K562 (cell line): Measurements from ENCODE around the gene KRT33B. TPM values are rescaled to one million over a fixed set of nuclear protein-coding genes. Genes with fewer than 3 reads are reported as not detected.

Experiments
- ATAC-seq: fragments of 200-7000 bp; cut with Tn5 transposase; 3 replicates; pipeline ENCODE4 v1.9.1; 2020; ENCODE audit warnings: moderate library complexity
- BruUV-seq: library from RNA; stranded (reverse); fragments of 400-500 nt; replicated peaks from 2 replicates; lab custom pipeline; 2021; lab: Mats Ljungman, UMichigan
- CTCF ChIA-PET: fragments of 300-600 bp; formaldehyde crosslinking; extraction: SDS; loops from one replicate; lab custom pipeline; 2021; ENCODE audit warnings: low intra/inter-chr PET ratio; lab: Yijun Ruan, JAX
- POLR2A ChIA-PET: fragments of 300-600, 350-650 bp; sonication (Branson Sonifier 250); formaldehyde crosslinking; extraction: SDS; loops from one replicate; lab custom pipeline; 2021; ENCODE audit warnings: antibody characterized with exemption, inconsistent platforms; lab: Yijun Ruan, JAX
- DNase-seq, 4 experiments: peaks; one replicate each; pipeline versions ENCODE4 v3.0.0 to v3.0.0-alpha.2; 2011 to 2018; ENCODE audit warnings: low spot score in 3 of 4, mixed read lengths in 3 of 4; ENCODE audit errors: extremely low read depth in 1 of 4
- FAIRE-seq: peaks from 2 replicates; lab custom pipeline; 2011; peaks lifted over from hg19 to GRCh38; lab: Jason Lieb, UNC
- H2AFZ ChIP-seq: 2 replicates; pipeline ENCODE4 v1.6.0; 2011; ENCODE audit warnings: low read depth, low read length, control low read depth, inconsistent platforms
- H3K27ac ChIP-seq: fragments of 200-600 bp; 3 replicates; pipeline ENCODE4 v1.8.0; 2011; ENCODE audit warnings: low read depth, mild to moderate bottlenecking, control low read depth, inconsistent platforms, low read length, moderate library complexity, mixed read lengths; ENCODE audit errors: extremely low read depth
- H3K27me3 ChIP-seq, 2 experiments: fragments of 300-600 bp in 1 of 2; 2 replicates in 1 of 2; 3 replicates in 1 of 2; pipeline versions ENCODE4 v1.6.0 to v1.8.0; 2011; ENCODE audit warnings: inconsistent platforms in 2 of 2, low read length in 2 of 2, mild to moderate bottlenecking in 1 of 2, mixed read lengths in 1 of 2, moderate library complexity in 1 of 2; ENCODE audit not compliant: control insufficient read depth in 2 of 2, insufficient read depth in 2 of 2
- H3K36me3 ChIP-seq: fragments of 300-600 bp; 3 replicates; pipeline ENCODE4 v1.8.0; 2011; ENCODE audit warnings: mild to moderate bottlenecking, low read length, inconsistent platforms; ENCODE audit not compliant: control insufficient read depth, insufficient read depth
- H3K4me1 ChIP-seq, 2 experiments: fragments of 200-600 bp in 1 of 2; replicated peaks in 1 of 2; 2 replicates in 1 of 2; 3 replicates in 1 of 2; pipeline versions ENCODE4 v1.5.1 to v1.8.0; 2011; ENCODE audit warnings: inconsistent platforms in 2 of 2, low read length in 2 of 2, mild to moderate bottlenecking in 1 of 2, mixed read lengths in 1 of 2, moderate library complexity in 1 of 2; ENCODE audit not compliant: control insufficient read depth in 2 of 2, insufficient read depth in 2 of 2
- H3K4me2 ChIP-seq: 2 replicates; pipeline ENCODE4 v1.6.1; 2011; ENCODE audit warnings: low read length, control low read depth, inconsistent platforms, mixed read lengths; ENCODE audit not compliant: insufficient read depth
- H3K4me3 ChIP-seq: fragments of 200-600 bp; sonication (generic), shearing (Covaris generic); 2 replicates; pipeline ENCODE4 v1.5.1; 2016; ENCODE audit warnings: control low read depth, inconsistent platforms
- H3K79me2 ChIP-seq: fragments of 200-600 bp; 3 replicates; pipeline ENCODE4 v1.8.0; 2011; ENCODE audit warnings: low read length, inconsistent platforms; ENCODE audit not compliant: control insufficient read depth, insufficient read depth
- H3K9ac ChIP-seq, 2 experiments: 2 replicates each; pipeline versions ENCODE4 v1.6.0 to v1.6.1; 2011; ENCODE audit warnings: low read depth in 2 of 2, low read length in 2 of 2, control low read depth in 1 of 2, inconsistent platforms in 1 of 2, mild to moderate bottlenecking in 1 of 2, mixed read lengths in 1 of 2; ENCODE audit not compliant: insufficient read depth in 1 of 2
- H3K9me1 ChIP-seq: one replicate; pipeline ENCODE4 v1.6.0; 2011; ENCODE audit warnings: inconsistent platforms, mild to moderate bottlenecking, low read length, moderate library complexity; ENCODE audit not compliant: control insufficient read depth, insufficient read depth
- H3K9me3 ChIP-seq: replicated peaks from 2 replicates; pipeline ENCODE4 v1.5.1; 2011; ENCODE audit warnings: low read depth, low read length, inconsistent platforms; ENCODE audit not compliant: control insufficient read depth, insufficient read depth
- H4K20me1 ChIP-seq: replicated peaks from 2 replicates; pipeline ENCODE4 v1.6.1; 2011; ENCODE audit warnings: low read length, inconsistent platforms, mixed read lengths; ENCODE audit not compliant: control insufficient read depth, insufficient read depth
- CBX1 ChIP-seq: sonication (generic); IDR thresholded peaks from 2 replicates; pipeline ENCODE4 v1.6.1; 2016; ENCODE audit warnings: antibody characterized with exemption, low read depth, mild to moderate bottlenecking
- CEBPB ChIP-seq: fragments of 450-650 bp; IDR thresholded peaks from 2 replicates; pipeline ENCODE4 v1.6.1; 2016; ENCODE audit warnings: missing genetic modification characterization, missing compliant biosample characterization
- CHCHD3 ChIP-seq: fragments of 250-450 bp; sonication (Bioruptor Pico); IDR thresholded peaks from 2 replicates; pipeline ENCODE4 v2.1.2; 2022; ENCODE audit warnings: mild to moderate bottlenecking
- MTA1 ChIP-seq: fragments of 450-650 bp; IDR thresholded peaks from 2 replicates; pipeline ENCODE4 v1.6.1; 2017; ENCODE audit warnings: borderline replicate concordance
- NR2F6 ChIP-seq: fragments of 450-650 bp; formaldehyde crosslinking; IDR thresholded peaks from 2 replicates; pipeline ENCODE4 v1.4.0; 2020; ENCODE audit warnings: mild to moderate bottlenecking
- PML ChIP-seq: IDR thresholded peaks from 2 replicates; pipeline ENCODE4 v1.6.1; 2012; ENCODE audit warnings: low read length, inconsistent platforms
- SIN3B ChIP-seq: fragments of 450-650 bp; IDR thresholded peaks from 2 replicates; pipeline ENCODE4 v1.6.1; 2017; ENCODE audit warnings: low read depth, mild to moderate bottlenecking, moderate library complexity
- SMARCA5 ChIP-seq: fragments of 450-650 bp; IDR thresholded peaks from 2 replicates; pipeline ENCODE4 v1.6.1; 2016
- SRSF9 ChIP-seq: fragments of 200-400 bp; formaldehyde crosslinking; IDR thresholded peaks from 2 replicates; pipeline ENCODE4 v1.6.1; 2017; ENCODE audit warnings: low read depth, low read length, borderline replicate concordance
- ZFP91 ChIP-seq: sonication (generic); formaldehyde crosslinking; IDR thresholded peaks from 2 replicates; pipeline ENCODE4 v1.8.0; 2022; ENCODE audit warnings: mild to moderate bottlenecking, missing genetic modification reagents
- ZNF3 ChIP-seq: fragments of 250-450 bp; sonication (Bioruptor Pico); IDR thresholded peaks from 2 replicates; pipeline ENCODE4 v1.5.0; 2021; ENCODE audit warnings: mild to moderate bottlenecking, moderate library complexity
- ZNF592 ChIP-seq: fragments of 450-650 bp; IDR thresholded peaks from 2 replicates; pipeline ENCODE4 v1.6.1; 2017; ENCODE audit warnings: antibody characterized with exemption, mild to moderate bottlenecking
- WGBS: fragments of 100-300 bp; shearing (Covaris generic); methylation state at CpG from one replicate; pipeline ENCODE4 v1.1.6; 2016; ENCODE audit warnings: low coverage, mixed read lengths; ENCODE audit not compliant: insufficient coverage; ENCODE audit errors: missing lambda C conversion rate; 5-methylcytosine and 5-hydroxymethylcytosine counted together
- in situ Hi-C: fragments of 300-500 bp; cut with MboI; formaldehyde crosslinking; loops from 4 replicates; pipeline ENCODE4 v1.15.0; 2018; ENCODE audit warnings: inconsistent platforms, mixed read lengths
- intact Hi-C: fragments of 100-400 bp; cut with micrococcal nuclease; formaldehyde crosslinking; loops from 2 replicates; pipeline ENCODE4 v1.14.2; 2022
- polyA plus RNA-seq, 8 experiments: library from polyadenylated mRNA; depleted of rRNA in 4 of 8; stranded (reverse) in 5 of 8; unstranded in 3 of 8; fragments of >200 nt; fragmentation: Nextera tagmentation in 2 of 8; fragmentation: Illumina TruSeq in 1 of 8; extraction: Ambion mirVana in 2 of 8; extraction: Trizol in 1 of 8; gene quantifications; 2 replicates each; pipeline versions ENCODE4 v1.2.1 to v1.2.3, GENCODE V29; 2011 to 2014; ENCODE audit warnings: inconsistent platforms in 1 of 8, missing spikeins in 1 of 8
- total RNA-seq, 7 experiments: library from RNA; depleted of rRNA in 6 of 7; stranded (reverse); fragments of >200 nt in 6 of 7; fragmentation: Illumina TruSeq in 2 of 7; extraction: Trizol in 2 of 7; gene quantifications; 2 replicates each; pipeline versions ENCODE4 v1.2.1 to v1.2.3, GENCODE V29; 2011 to 2021; ENCODE audit warnings: low replicate concordance in 1 of 7

Gene KRT33B
- total and polyA plus RNA-seq, 9 of the 15 experiments (the other 6 are each of a cell fraction or from before 2014, with no cell fraction given), result not detected

- Histone ChIP-seq H3K27me3 (peaks cover 0 to 12% of the 10 kb centered on the region in 2 experiments; a peak in 1 of 5 replicates), H2AFZ (no peak overlapping the region), H3K4me1 (no peaks in the 10 kb centered on the region), H3K4me2 (no peak overlapping the region), H3K9ac (no peak overlapping the region), H3K36me3 (no peaks in the 10 kb centered on the region), H4K20me1 (no peaks in the 10 kb centered on the region), H3K27ac (no peak overlapping the region), H3K4me3 (no peak overlapping the region), H3K9me3 (no peaks in the 10 kb centered on the region), H3K79me2 (no peaks in the 10 kb centered on the region), H3K9me1 (no peaks in the 10 kb centered on the region)
- intact Hi-C loops (no loop called here), in situ Hi-C loops (no loop called here)
- no peak for TF ChIP-seq PML
- TF ChIP-seq MTA1, result no peak
- TF ChIP-seq CEBPB (tag), result no peak
- no peak for TF ChIP-seq ZFP91 (CRISPR knock-in tag)
- TF ChIP-seq CHCHD3, result no peak
- no peak for TF ChIP-seq ZNF3
- no peak for TF ChIP-seq CBX1
- no peak for TF ChIP-seq SIN3B
- TF ChIP-seq ZNF592, result no peak
- no peak for TF ChIP-seq SRSF9
- TF ChIP-seq NR2F6 (CRISPR knock-in tag), result no peak
- TF ChIP-seq SMARCA5, result no peak
- no TSS peak for BruUV-seq
- ChIA-PET CTCF (no interaction called here), POLR2A (interaction anchor here (0.7 kb wide), 1 partner anchor 207 kb away, joined by 3 read pairs; no protein-coding TSS in a partner anchor)
- DNase-seq, result no peak
- WGBS, result 3% methylated on average over 5 of the region's 6 CpGs
- ATAC-seq, result no peak
- FAIRE-seq, result no peak
Measured at GRCh38 chr17:41334385-41335305, 35.0 kb downstream of the KRT33B start.
